Lung microvascular endothelial cell (primary cell): ENCODE measurements around the gene RNF113B. TPM values are rescaled to one million over a fixed set of nuclear protein-coding genes. Genes with fewer than 3 reads are reported as not detected.
A peak's percentile ranks its signal among the peaks of the same experiment; 100 is the strongest.

Experiments
- DNase-seq, 2 donors: peaks; one replicate each; pipeline versions ENCODE4 v3.0.0 to v3.0.0-alpha.2; 2010; ENCODE audit warnings: low read depth in 2 of 2
- total RNA-seq: library from RNA; depleted of rRNA; stranded (reverse); fragments of >200 nt; gene quantifications from 2 replicates; pipeline ENCODE4 v1.2.1, GENCODE V29; 2014

RNF113B gene
- total RNA-seq, 1 donor from 2014 or later, result not detected

- DNase-seq, result no peak
Observed at GRCh38 chr13:98175043-98175442, 2.0 kb downstream of the RNF113B start.

DNA sequence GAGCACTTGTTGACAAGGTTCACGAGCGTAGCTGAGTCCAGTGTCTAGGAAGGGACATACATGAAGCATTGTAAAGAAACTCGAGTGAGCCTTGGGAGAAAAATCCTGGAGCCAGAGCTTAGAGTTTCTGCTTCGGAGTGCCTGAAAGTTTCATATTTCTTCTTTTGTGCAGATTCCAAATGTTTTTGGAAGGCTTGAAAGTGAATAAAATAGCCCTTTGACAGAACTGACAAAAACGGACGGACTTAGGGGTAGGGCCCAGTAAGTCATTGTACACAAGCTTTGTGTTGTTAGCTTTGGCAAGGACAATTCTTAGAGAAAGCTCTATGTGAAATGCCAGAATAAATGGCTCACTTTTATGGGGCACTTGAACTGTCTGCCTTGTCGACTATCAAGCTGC is 2.8 kb downstream of the RNF113B start:
- DNase-seq, result no peak

GRCh38 chr13:98173431-98174152 is 3.5 kb downstream of the RNF113B start:
- DNase-seq, result peak; percentile 69 to 76

GRCh38 chr13:98172590-98173422 is 4.3 kb downstream of the RNF113B start:
- DNase-seq, result peak; percentile 19

DNA sequence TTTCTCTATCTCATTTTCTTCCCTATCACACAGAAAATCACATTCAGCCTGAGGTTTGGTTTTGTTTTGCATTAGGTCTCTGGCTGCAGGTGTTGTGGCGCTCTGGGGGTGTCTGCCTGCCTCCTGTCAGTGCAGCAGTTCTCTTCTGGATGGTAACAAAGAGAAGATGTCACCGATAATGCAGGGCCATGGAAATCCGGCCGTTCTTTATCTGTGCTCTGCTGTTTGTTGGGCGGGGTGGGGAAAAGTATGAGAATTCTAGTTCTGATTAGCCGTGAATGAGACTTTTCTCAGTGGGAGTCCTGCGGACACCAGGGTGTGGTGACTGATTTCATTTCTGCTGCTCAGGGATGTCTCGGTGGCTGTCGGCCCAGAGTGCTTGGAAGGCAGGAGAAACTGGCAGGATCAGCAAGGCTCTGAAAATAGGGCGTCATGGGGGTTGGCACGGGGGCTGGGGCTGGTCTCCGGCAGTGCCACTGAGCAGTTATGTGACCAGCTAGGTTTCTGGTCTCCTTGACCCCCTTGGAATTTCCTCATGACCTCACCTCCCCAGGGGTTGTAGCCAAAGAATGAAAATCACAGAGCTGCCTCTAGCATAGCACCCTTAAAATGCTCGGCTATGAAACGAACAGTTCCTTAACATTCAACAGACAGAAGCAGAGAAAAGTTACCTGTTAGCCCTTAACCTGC is 5.0 kb downstream of the RNF113B start:
- peak; percentile 19 to 45 for DNase-seq

- no peak for DNase-seq
Observed at GRCh38 chr13:98169331-98169730, 7.7 kb downstream of the RNF113B start.

DNA sequence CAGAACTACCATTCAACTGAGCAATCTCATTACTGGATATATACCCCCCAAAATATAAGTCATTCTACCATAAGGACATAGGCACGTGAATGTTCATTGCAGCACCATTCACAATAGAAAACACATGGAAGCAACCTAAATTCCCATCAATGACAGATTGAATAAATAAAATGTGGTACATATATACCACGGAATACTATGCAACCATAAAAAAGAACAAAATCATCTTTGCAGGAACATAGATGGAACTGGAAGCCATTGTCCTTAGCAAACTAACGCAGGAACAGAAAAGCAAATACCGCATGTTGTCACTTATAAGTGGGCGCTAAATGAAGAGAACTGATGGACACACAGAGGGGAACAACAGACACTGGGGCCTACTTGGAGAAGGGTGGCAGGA is 14.1 kb downstream of the RNF113B start:
- no peak for DNase-seq

- no peak for DNase-seq
Observed at GRCh38 chr13:98158172-98158899, 18.7 kb downstream of the RNF113B start.

GRCh38 chr13:98157609-98158008 is 19.5 kb downstream of the RNF113B start:
- DNase-seq, result no peak

- no peak for DNase-seq
Observed at GRCh38 chr13:98157188-98157587, 19.9 kb downstream of the RNF113B start.

GRCh38 chr13:98156259-98156658 is 20.8 kb downstream of the RNF113B start:
- no peak for DNase-seq

- DNase-seq, result peak in 1 of 2 donors; percentile 88
Observed at GRCh38 chr13:98155475-98156109, 21.5 kb downstream of the RNF113B start.

GRCh38 chr13:98150832-98151479 is 26.1 kb downstream of the RNF113B start:
- no peak for DNase-seq

DNA sequence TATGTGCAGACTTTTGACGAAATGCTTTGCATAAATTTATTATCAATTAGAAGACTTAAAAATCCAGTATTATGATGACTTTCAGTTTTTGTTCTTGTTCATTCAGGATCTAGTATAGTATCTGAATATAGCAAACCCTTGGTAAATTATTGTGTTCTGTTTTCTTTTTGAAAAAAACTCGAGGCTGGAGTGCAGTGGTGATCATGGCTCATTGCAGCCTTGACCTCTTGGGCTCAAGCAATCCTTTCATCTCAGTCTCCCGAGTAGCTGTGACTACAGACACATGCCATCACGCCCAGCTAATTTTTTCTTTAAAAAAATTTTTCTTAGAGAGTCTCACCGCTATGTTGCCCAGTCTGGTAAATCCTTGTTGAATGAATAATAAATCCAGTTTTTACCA is 29.5 kb downstream of the RNF113B start:
- DNase-seq, result no peak

DNA sequence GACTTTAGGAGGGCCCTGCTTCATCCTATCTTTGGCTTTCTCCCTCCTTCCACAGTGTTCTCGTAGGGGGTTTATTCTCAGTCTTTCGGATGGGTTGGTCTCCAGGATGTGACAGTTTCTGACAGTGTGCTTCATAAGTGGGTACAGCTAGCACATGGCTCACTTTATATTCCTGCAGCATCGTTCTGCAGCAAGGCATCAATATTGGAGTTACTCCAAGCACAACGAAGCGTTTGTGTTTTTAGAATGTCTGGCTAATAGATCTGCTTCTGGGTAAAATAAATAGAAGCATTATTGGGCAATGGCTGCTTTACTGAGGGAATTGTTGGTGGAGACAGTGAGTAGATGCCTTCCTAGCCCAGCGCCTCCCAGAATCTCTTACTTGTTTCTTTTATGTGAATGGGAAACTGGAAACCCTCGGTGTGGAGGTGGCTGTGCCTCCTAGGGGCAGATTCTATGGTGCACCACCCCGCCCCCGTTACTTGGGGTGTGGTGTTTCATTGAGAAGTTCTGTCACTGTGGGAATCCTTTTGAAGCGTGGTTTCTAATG is 32.2 kb downstream of the RNF113B start:
- peak; percentile 35 to 57 for DNase-seq

DNA sequence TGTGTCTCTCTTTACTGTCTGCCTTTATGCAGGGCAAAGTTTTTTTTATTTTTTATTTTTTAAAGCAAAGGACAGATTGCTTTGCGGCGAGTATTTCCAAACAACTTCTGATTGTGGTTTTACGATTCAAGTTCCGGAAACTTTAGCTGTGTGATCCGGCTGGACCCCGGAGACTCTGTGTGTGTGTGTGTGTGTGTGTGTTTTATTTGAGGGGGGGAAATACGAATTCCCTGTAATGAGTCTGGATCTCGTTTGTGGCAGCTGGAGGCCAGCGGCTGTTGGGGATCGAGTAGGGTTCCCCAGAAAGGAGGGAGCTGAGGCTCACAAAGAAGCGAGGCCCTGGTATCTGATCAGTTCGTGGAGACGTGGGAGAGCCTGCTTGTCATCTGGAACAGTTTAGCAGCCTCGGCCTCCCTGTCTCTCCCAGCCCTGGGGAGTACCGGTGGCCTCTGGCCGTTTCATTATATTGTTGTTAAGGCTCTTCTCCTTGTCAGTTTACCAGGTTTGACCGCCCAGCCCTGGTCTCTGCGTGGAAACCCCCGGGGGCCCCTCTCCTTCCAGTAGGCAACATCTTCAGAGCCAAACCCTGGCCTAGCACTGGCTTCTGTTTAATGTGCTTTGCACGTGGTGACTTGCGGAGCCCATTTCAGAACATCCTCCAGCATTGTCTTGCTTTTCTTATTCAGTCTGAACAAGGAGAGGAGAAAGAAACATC is 32.9 kb downstream of the RNF113B start:
- peak; percentile 33 to 34 for DNase-seq

GRCh38 chr13:98143601-98144026 is 33.5 kb downstream of the RNF113B start:
- DNase-seq, result peak; percentile 14 to 25

- DNase-seq, result no peak
Observed at GRCh38 chr13:98143157-98143553, 33.9 kb downstream of the RNF113B start.

- peak; percentile 70 to 86 for DNase-seq
Observed at GRCh38 chr13:98142380-98143156, 34.5 kb downstream of the RNF113B start, which contains the start of gene FARP1. FARP1 (plus strand) TSS chr13:98143094; CDS start chr13:98213243, 70,149 bp downstream.
